Kidney tubule cell (primary cell): Measurements from ENCODE around the gene GAA.

Experiments used
- DNase-seq: peaks from one replicate; pipeline ENCODE4 v3.0.0-alpha.2; 2018; ENCODE audit warnings: low spot score

Gene GAA

GRCh38 chr17:80104321-80104955 lies 3.1 kb downstream of the GAA start:
- peak; percentile 30 for DNase-seq

- no peak for DNase-seq
Observed at GRCh38 chr17:80104956-80105375, 3.6 kb downstream of the GAA start.

- no peak for DNase-seq
Observed at GRCh38 chr17:80105762-80106161, 4.4 kb downstream of the GAA start.

GRCh38 chr17:80106176-80106575 lies 4.8 kb downstream of the GAA start:
- no peak for DNase-seq

- no peak for DNase-seq
Observed at GRCh38 chr17:80106751-80107150, 5.4 kb downstream of the GAA start.

- DNase-seq = no peak
Observed at GRCh38 chr17:80107231-80108021, 6.0 kb downstream of the GAA start.

GRCh38 chr17:80108036-80108971 lies 6.9 kb downstream of the GAA start:
- no peak for DNase-seq

- DNase-seq = no peak
Observed at GRCh38 chr17:80109066-80109660, 7.8 kb downstream of the GAA start.

GRCh38 chr17:80109713-80110446 lies 8.5 kb downstream of the GAA start:
- DNase-seq = no peak

- DNase-seq = no peak
Observed at GRCh38 chr17:80110447-80110812, 9.0 kb downstream of the GAA start.

- DNase-seq = no peak
Observed at GRCh38 chr17:80110927-80111701, 9.7 kb downstream of the GAA start.

GRCh38 chr17:80111702-80112470 lies 10.5 kb downstream of the GAA start:
- DNase-seq = no peak

GRCh38 chr17:80112471-80113032 lies 11.2 kb downstream of the GAA start:
- DNase-seq = no peak

GRCh38 chr17:80113033-80113484 lies 11.7 kb downstream of the GAA start:
- DNase-seq = no peak

GRCh38 chr17:80114758-80115157 lies 13.4 kb downstream of the GAA start:
- no peak for DNase-seq

- no peak for DNase-seq
Observed at GRCh38 chr17:80115159-80115558, 13.8 kb downstream of the GAA start.

- DNase-seq = no peak
Observed at GRCh38 chr17:80116276-80116920, 15.0 kb downstream of the GAA start.

- no peak for DNase-seq
Observed at GRCh38 chr17:80116921-80117380, 15.6 kb downstream of the GAA start.
